ENCODE results near the gene VWA7. TPM values are rescaled to one million over a fixed set of nuclear protein-coding genes. Genes with fewer than 3 reads are reported as not detected.
"Not testable (repeated sequence)": the region's sequence is repeated elsewhere in the genome, so short reads cannot be mapped to it uniquely, and the experiment has no call there.

Gene VWA7
- total RNA-seq, 1 experiment from 2014 or later: 3.2 TPM

DNA sequence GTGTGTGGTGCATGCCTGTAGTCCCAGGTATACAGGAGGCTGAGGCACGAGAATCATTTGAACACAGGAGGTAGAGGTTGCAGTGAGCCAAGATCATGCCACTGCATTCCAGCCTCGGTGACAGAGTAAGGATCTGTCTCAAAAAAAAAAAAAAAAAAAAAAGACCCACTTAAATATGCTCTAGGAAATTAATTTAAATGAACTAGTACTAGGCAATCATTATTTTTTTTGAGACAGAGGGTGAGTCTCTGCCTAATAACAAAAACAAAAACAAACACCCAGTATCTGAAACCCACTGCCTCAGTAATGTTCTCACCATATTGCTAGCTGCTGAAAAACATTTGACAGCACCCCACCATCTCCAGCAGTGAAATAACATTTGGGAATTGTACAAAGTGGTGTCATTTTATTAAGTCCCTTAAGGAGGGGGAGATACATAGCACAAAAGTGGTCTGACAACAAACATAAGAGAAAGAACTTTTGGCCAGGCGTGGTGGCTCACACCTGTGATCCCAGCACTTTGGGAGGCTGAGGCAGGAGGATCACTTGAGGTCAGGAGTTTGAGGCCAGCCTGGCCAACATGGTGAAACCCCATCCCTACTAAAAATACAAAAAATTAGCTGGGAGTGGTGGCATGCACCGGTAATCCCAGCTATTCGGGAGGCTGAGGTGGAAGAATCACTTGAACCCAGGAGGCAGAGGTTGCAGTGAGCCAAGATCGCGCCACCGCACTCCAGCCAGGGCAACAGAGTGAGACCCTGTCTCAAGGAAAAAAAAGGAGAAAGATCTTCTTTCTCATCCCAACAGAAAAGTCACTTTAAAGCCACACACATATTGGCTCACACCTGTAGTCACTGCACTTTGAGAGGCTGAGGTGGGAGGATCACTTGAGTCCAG, 24.2 kb upstream of the VWA7 start:
- not testable (repeated sequence) for DNase-seq (ENCODE audit: low spot score)

GRCh38 chr6:31799781-31800180, 22.7 kb upstream of the VWA7 start:
- no peak for DNase-seq (ENCODE audit: low spot score)

- no peak for DNase-seq (ENCODE audit: low spot score)
These were observed 20.5 kb upstream of the VWA7 start for GRCh38 chr6:31797588-31797987.

DNA sequence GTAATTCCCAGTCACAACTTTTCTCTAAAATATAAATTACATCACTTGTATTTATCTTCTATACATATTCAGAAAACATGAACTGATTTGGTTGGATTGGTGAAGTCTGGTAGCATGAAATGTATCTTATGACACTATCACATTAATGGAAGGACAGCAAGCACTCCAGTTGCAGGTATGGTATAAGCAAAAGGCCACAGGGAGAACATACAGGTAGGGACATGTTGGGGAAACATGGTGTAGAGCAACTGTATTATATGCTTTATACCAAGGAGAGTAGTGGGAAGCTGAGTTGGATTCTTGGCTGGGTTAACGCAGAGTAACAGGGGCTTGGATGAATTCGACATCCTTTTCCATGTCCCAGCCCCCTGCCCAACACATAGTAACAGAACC, 19.9 kb upstream of the VWA7 start:
- no peak for DNase-seq (ENCODE audit: low spot score)

- DNase-seq (ENCODE audit: low spot score): peak; percentile 90
These were observed 18.6 kb upstream of the VWA7 start, which contains the start of gene VARS1 for GRCh38 chr6:31795616-31796298. Gene VARS1, minus strand, starts transcription at chr6:31795752. Its CDS starts 535 bp downstream, at chr6:31795217.

DNA sequence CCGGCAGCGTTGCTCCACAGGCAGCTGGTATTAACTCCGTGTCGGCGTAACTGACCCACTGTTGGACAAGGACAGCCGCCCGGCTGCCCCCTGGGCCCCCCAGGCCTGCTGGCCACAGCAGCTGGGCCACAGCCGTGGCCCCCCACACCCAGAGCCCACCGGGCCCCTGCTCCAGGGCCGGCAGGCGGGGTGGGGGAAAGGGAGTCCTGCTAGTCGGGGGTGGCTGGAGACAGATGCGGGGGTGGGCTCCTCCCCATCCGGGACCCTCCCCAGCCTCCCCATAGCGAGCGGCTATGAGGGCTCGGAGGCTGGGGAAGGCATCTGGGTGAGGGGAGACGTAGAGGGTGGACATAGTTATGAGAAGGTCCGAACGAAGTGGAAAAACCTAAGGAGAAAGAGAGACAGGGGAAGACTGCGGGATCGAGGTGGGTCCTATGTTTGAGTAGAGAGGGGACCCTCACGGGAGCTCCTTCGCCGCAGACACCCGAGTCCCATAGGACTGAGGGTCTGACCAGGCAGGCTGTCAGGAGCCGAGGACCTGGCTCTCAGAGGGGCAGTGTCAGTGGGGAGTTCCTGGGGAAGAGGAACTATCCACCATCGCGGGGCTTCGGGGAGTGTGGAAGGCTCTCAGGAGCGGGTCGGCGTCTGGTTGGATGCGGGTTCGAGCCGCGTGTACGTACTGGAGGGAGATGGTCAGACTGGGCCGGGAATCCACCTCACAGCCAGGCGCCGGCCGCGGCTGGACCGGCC, 17.9 kb upstream of the VWA7 start:
- DNase-seq (ENCODE audit: low spot score): peak; percentile 31

- no peak for DNase-seq (ENCODE audit: low spot score)
These were observed 17.3 kb upstream of the VWA7 start for GRCh38 chr6:31794294-31794865.

GRCh38 chr6:31793927-31794245, 16.8 kb upstream of the VWA7 start:
- DNase-seq (ENCODE audit: low spot score): not testable (repeated sequence)

DNA sequence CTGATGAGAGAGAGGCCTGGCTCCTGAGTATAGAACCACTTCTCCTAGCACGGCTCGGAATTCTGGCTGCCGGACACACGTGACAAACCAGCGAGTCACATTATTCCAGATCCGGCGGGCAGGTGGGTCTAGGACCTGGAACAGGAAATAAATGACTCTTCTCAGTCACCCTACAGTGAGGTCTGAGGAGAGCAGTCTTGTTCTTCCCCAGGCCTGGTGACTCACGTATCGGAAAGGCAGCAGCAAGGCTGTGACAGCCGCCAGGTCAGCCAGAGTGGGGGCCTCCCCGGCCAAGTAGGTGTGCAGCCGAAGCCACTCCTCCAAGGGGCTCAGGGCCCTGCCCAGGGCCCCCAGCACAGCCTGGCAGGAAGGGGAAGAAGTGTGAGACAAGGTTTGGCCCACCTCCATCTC, 15.6 kb upstream of the VWA7 start:
- DNase-seq (ENCODE audit: low spot score): peak; percentile 85

GRCh38 chr6:31792090-31792374, 14.9 kb upstream of the VWA7 start:
- DNase-seq (ENCODE audit: low spot score): no peak

- DNase-seq (ENCODE audit: low spot score): no peak
These were observed 14.4 kb upstream of the VWA7 start for GRCh38 chr6:31791324-31792089.

DNA sequence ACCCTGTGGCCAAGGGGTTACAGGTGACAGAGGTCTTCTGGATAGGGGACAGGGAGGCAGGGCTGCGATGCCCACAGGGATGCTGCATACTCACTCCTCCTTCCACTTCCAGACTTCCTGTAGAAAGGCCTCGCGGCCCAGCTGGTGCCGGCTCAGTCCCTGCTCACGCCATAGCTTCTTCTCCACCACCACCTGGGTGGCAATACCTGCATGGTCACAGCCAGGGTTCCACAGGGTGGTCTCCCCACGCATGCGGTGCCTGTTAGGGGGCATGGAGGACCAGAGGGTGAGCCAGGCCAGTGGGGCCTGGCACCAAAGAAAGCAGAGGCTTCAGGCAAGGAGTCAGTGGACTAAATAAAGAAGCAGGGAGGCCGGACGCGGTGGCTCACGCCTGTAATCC, 8.3 kb upstream of the VWA7 start:
- no peak for DNase-seq (ENCODE audit: low spot score)

GRCh38 chr6:31784098-31784925, 7.2 kb upstream of the VWA7 start:
- no peak for DNase-seq (ENCODE audit: low spot score)

- no peak for DNase-seq (ENCODE audit: low spot score)
These were observed 5.2 kb upstream of the VWA7 start for GRCh38 chr6:31782126-31782855.

DNA sequence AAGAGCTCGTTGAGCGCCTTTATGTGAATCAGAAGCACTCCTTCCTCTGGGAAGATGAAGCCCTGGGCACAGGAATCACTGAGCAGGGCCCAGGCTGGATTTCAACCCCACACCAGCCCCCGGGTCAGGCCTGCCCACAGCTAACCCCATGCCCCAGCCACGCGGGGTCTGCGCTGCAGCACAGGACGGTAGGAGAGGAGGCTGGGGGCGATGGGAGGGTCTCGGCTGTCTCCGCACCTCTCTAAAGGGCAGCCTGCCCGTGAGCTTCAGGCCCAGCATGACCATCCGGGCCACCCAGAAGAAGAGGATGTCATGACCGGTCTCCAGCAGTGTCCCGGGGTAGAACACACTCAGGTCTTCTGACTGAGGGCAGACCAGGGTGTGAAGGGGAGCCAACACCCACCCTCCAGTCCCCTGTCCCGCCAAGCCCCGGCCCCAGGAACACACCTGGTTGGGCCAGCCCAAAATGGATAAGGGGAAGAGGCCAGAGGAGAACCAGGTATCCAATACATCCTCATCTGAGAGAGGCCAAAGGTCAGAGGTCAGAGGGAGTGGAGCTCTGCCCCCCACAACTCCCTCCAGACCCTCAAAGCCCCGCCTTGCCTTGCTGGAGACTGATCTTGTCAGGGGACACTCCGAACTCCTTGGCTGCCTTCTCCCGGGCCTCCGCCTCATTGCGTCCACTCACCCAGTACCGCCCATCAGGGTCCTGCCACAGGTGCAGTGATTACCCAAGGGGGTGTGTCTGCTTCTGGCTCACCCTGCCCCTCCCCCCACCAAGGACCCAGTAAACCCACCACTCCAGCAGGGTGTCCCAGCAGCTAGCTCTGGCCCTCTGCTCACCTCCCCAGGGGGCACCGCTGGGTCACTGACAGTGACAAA, 4.4 kb upstream of the VWA7 start:
- DNase-seq (ENCODE audit: low spot score): no peak

DNA sequence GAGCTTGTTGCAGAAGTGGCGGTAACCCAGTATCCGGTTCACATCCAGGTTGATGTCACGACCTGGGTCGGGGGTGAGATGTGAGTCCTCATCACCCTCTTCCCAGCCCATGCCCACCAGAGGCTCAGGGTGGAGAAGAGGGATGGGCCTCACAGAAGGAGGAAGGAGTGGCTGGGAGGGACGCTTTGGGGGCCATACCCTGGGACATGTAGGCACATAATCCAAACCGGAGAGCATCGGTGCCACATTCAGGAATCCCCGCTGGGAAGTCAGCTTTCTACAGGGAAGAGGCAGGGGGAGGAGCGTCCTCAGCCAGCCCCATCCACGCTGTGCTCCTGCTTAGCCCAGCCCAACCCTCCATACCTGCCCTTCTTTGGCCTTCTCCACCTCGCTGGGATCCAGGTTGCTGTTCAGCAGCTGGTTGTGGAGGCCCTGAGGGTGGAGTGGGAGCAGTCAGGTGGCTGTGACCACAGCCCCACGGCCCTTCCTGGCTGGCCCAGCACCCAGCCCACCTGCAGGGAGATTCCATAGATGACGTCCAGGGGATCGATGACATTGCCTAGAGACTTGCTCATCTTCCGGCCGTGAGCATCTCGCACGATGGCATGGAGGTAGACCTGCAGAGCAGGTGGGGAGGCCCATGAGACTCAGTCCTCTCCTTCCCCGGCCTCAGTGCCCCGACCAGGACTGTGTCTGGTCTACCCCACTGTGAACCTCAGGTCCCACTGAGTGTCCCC, 3.5 kb upstream of the VWA7 start:
- DNase-seq (ENCODE audit: low spot score): no peak

DNA sequence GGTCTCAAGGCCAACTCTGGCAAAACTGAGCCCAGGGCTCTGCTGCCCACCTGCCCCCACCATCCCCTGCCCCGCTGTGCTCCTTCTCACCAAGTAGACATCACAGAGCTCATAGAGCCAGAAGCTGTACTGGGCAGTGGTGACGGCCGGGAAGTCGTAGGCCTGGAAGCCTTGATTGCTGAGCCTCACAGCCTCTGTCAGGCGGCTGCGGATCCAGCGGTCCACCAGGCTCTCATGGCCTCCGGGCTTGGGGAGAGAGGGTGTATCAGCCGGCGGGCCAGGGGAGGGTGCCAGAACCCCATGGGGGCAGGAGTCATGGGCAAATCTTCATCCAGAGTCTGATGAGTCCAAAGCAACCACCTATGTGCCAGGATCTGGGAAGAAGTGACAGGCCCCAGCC, 2.8 kb upstream of the VWA7 start:
- no peak for DNase-seq (ENCODE audit: low spot score)
